Endothelial cell of umbilical vein (primary cell): ENCODE results near the gene NID2. TPM values are rescaled to one million over a fixed set of nuclear protein-coding genes. Genes with fewer than 3 reads are reported as not detected.

Source experiments
- BruUV-seq: library from RNA; stranded (reverse); fragments of 400-500 nt; replicated peaks from 2 replicates; lab custom pipeline; 2021; lab: Mats Ljungman, UMichigan
- CTCF ChIA-PET: fragments of 300-600, 350-600 bp; sonication (Branson Sonifier 250); formaldehyde crosslinking; loops from one replicate; lab custom pipeline; 2021; ENCODE audit warnings: antibody characterized with exemption, inconsistent platforms; lab: Charles Lee
- POLR2A ChIA-PET: fragments of 300-600, 350-600 bp; sonication (Branson Sonifier 250); formaldehyde crosslinking; loops from one replicate; lab custom pipeline; 2021; ENCODE audit warnings: antibody characterized with exemption, inconsistent platforms; lab: Charles Lee
- DNase-seq: peaks from one replicate; pipeline ENCODE4 v3.0.0-alpha.2; 2011; ENCODE audit warnings: low read depth, low spot score
- FAIRE-seq: peaks from 2 replicates; lab custom pipeline; 2011; peaks lifted over from hg19 to GRCh38; lab: Jason Lieb, UNC
- H2AFZ ChIP-seq: 2 replicates; pipeline ENCODE4 v1.6.0; 2012; ENCODE audit warnings: low read depth, low read length, control low read depth, inconsistent platforms
- H3K27ac ChIP-seq: 2 replicates; pipeline ENCODE4 v1.5.1; 2011; ENCODE audit warnings: low read depth, mild to moderate bottlenecking, control low read depth, low read length, moderate library complexity; ENCODE audit not compliant: insufficient read depth
- H3K27me3 ChIP-seq, 2 experiments: 2 replicates each; pipeline versions ENCODE4 v1.6.0 to v1.6.1; 2011; ENCODE audit warnings: low read length in 2 of 2, mixed read lengths in 1 of 2; ENCODE audit not compliant: control insufficient read depth in 2 of 2, insufficient read depth in 2 of 2
- H3K36me3 ChIP-seq, 2 experiments: 2 replicates in 1 of 2; 3 replicates in 1 of 2; pipeline ENCODE4 v1.5.1; 2011; ENCODE audit warnings: low read length in 2 of 2, mild to moderate bottlenecking in 1 of 2, moderate library complexity in 1 of 2; ENCODE audit not compliant: control insufficient read depth in 2 of 2, insufficient read depth in 2 of 2; ENCODE audit errors: extremely low read depth in 1 of 2
- H3K4me1 ChIP-seq: 3 replicates; pipeline ENCODE4 v1.5.1; 2011; ENCODE audit warnings: mild to moderate bottlenecking, low read length; ENCODE audit not compliant: control insufficient read depth, insufficient read depth; ENCODE audit errors: extremely low read depth
- H3K4me2 ChIP-seq: 2 replicates; pipeline ENCODE4 v1.6.1; 2011; ENCODE audit warnings: low read length, control low read depth, mixed read lengths; ENCODE audit not compliant: insufficient read depth
- H3K4me3 ChIP-seq, 3 experiments: fragments of 200-600 bp in 1 of 3; sonication (generic), shearing (Covaris generic) in 1 of 3; replicated peaks in 1 of 3; 2 replicates each; pipeline ENCODE4 v1.5.1; 2011 to 2016; ENCODE audit warnings: control low read depth in 3 of 3, low read length in 3 of 3, mild to moderate bottlenecking in 2 of 3, inconsistent platforms in 1 of 3, low read depth in 1 of 3, moderate library complexity in 1 of 3; ENCODE audit not compliant: insufficient read depth in 1 of 3
- H3K79me2 ChIP-seq: 2 replicates; pipeline ENCODE4 v1.6.0; 2012; ENCODE audit warnings: low read length, inconsistent platforms; ENCODE audit not compliant: control insufficient read depth, insufficient read depth
- H3K9ac ChIP-seq: replicated peaks from 2 replicates; pipeline ENCODE3; 2011; ENCODE audit warnings: low read length, control low read depth; ENCODE audit not compliant: insufficient read depth; ENCODE audit errors: extremely low read depth
- H3K9me1 ChIP-seq: replicated peaks from 3 replicates; pipeline ENCODE4 v1.6.0; 2011; ENCODE audit warnings: mild to moderate bottlenecking, low read length; ENCODE audit not compliant: control insufficient read depth, insufficient read depth; ENCODE audit errors: extremely low read depth
- H3K9me3 ChIP-seq: replicated peaks from 2 replicates; pipeline ENCODE4 v1.5.1; 2012; ENCODE audit warnings: low read length, inconsistent platforms; ENCODE audit not compliant: control insufficient read depth, insufficient read depth
- H4K20me1 ChIP-seq: replicated peaks from 2 replicates; pipeline ENCODE3; 2011; ENCODE audit warnings: mild to moderate bottlenecking, low read length; ENCODE audit not compliant: control insufficient read depth, insufficient read depth; ENCODE audit errors: extremely low read depth
- EZH2 ChIP-seq: IDR thresholded peaks from 2 replicates; pipeline ENCODE4 v1.6.1; 2012; ENCODE audit warnings: borderline replicate concordance, low read depth, mild to moderate bottlenecking, moderate library complexity, low read length, inconsistent platforms; ENCODE audit not compliant: severe bottlenecking
- FOS ChIP-seq: IDR thresholded peaks from 2 replicates; pipeline ENCODE4 v1.6.1; 2011; ENCODE audit warnings: mild to moderate bottlenecking, low read length, moderate library complexity, borderline replicate concordance; ENCODE audit not compliant: insufficient read depth
- GATA2 ChIP-seq: IDR thresholded peaks from 2 replicates; pipeline ENCODE4 v1.7.0; 2011; ENCODE audit warnings: low read depth, mild to moderate bottlenecking, moderate library complexity, mixed read lengths, low read length; ENCODE audit not compliant: insufficient read length, insufficient read depth
- JUN ChIP-seq: IDR thresholded peaks from 2 replicates; pipeline ENCODE4 v1.6.1; 2011; ENCODE audit warnings: borderline replicate concordance, low read depth; ENCODE audit not compliant: insufficient read length, insufficient read depth
- MYC ChIP-seq: IDR thresholded peaks from one replicate; pipeline ENCODE4 v1.6.1; 2011; ENCODE audit warnings: mild to moderate bottlenecking, low read depth, low read length
- POLR2A ChIP-seq: IDR thresholded peaks from 2 replicates; pipeline ENCODE4 v1.6.1; 2012; ENCODE audit warnings: low read depth, mild to moderate bottlenecking, control low read depth, low read length
- POLR2AphosphoS5 ChIP-seq: IDR thresholded peaks from 2 replicates; pipeline ENCODE4 v1.6.1; 2012; ENCODE audit warnings: low read depth, mild to moderate bottlenecking, control low read depth, low read length, moderate library complexity; ENCODE audit not compliant: insufficient read depth
- dilution Hi-C: fragments of 300-500 bp; cut with MboI; formaldehyde crosslinking; loops from one replicate; pipeline ENCODE4 v1.15.0; 2019; ENCODE audit warnings: low sequenced_read_pairs; ENCODE audit not compliant: extremely low pct_ligation_motif_present
- intact Hi-C: fragments of 100-400 bp; cut with micrococcal nuclease; formaldehyde crosslinking; loops from one replicate; pipeline ENCODE4 v1.10.0; 2022
- polyA plus RNA-seq, 4 experiments: library from polyadenylated mRNA; depleted of rRNA in 3 of 4; stranded (reverse) in 3 of 4; unstranded in 1 of 4; fragments of >200 nt; gene quantifications; 2 replicates each; pipeline versions ENCODE4 v1.2.1 to v1.2.3, GENCODE V29; 2011 to 2012; ENCODE audit warnings: missing spikeins in 1 of 4
- total RNA-seq: library from RNA; stranded (reverse); gene quantifications from 2 replicates; pipeline ENCODE4 v1.2.3, GENCODE V29; 2021
- TF ChIP-seq, protein P1 (sequence below): IDR thresholded peaks from 2 replicates; pipeline ENCODE4 v1.6.1; 2011; ENCODE audit not compliant: insufficient read depth, insufficient read length
- TF ChIP-seq, protein P2 (sequence below), 2 donors: IDR thresholded peaks; 1 replicate in 1 of 2; 2 replicates in 1 of 2; pipeline ENCODE4 v1.5.1; 2011; ENCODE audit warnings: low read length in 2 of 2, mild to moderate bottlenecking in 2 of 2, moderate library complexity in 2 of 2, control low read depth in 1 of 2, inconsistent platforms in 1 of 2, low read depth in 1 of 2; ENCODE audit not compliant: insufficient read depth in 1 of 2; ENCODE audit errors: extremely low read depth in 1 of 2

Gene NID2
- total and polyA plus RNA-seq, 2 donors (not counting 3 experiments of a cell fraction or from before 2014, with no cell fraction given), result 22.5 to 56.7 TPM

DNA sequence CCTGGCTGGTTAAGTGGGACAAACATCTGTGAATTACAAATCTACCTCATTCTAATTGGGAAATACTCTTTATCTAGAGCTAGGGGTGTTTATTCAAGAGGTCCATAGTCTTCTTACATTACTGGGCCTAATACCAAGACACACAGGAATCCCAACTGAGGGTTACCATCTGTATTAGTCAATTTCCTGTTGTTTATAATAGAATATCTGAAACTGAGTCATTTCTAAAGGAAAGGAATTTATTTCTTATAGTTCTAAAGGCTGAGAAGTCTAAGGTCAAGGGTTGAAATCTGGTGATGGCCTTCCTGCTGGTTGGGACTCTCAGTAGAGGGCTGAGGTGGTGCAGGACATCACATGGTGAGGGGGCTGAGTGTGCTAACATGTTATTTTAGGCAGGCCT, 43.5 kb downstream of the NID2 start:
- Histone ChIP-seq H3K4me2 (peak overlapping the region; percentile 81), H3K27ac (peak overlapping the region; percentile 91)

DNA sequence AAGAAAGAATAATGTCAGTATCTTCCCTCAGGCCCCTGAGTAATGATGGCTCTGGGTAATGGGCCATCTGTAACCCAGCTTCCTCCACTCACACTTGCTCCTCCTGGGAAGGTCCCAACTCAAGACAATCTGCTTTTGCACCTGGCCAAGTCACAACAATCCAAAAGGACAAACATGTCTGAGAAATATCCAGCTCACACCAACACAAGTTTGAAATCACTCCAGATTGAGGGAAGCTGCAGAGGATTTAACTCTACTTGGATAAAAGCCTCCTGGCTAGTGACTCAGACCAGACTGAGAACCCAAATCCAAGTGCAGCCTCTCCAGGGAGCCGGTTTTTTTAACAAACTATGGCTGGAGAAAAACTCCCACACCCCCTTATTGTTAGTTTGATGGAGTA, 45.3 kb downstream of the NID2 start:
- DNase-seq (peak; percentile 31), FAIRE-seq (no peak)
- TF ChIP-seq GATA2, result no peak
- TF ChIP-seq, protein P1, sequence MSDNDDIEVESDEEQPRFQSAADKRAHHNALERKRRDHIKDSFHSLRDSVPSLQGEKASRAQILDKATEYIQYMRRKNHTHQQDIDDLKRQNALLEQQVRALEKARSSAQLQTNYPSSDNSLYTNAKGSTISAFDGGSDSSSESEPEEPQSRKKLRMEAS, result no peak
- no peak for TF ChIP-seq POLR2AphosphoS5
- no peak for TF ChIP-seq POLR2A
- no peak for TF ChIP-seq EZH2
- no peak for TF ChIP-seq JUN
- no peak for TF ChIP-seq FOS
- TF ChIP-seq, protein P2, sequence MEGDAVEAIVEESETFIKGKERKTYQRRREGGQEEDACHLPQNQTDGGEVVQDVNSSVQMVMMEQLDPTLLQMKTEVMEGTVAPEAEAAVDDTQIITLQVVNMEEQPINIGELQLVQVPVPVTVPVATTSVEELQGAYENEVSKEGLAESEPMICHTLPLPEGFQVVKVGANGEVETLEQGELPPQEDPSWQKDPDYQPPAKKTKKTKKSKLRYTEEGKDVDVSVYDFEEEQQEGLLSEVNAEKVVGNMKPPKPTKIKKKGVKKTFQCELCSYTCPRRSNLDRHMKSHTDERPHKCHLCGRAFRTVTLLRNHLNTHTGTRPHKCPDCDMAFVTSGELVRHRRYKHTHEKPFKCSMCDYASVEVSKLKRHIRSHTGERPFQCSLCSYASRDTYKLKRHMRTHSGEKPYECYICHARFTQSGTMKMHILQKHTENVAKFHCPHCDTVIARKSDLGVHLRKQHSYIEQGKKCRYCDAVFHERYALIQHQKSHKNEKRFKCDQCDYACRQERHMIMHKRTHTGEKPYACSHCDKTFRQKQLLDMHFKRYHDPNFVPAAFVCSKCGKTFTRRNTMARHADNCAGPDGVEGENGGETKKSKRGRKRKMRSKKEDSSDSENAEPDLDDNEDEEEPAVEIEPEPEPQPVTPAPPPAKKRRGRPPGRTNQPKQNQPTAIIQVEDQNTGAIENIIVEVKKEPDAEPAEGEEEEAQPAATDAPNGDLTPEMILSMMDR (IDR thresholded peaks at IDR 0.05; ENCODE audit: extremely low read depth in 1 of 2, insufficient read depth in 1 of 2, low read depth in 1 of 2, low read length in 2 of 2), result no peak
- no peak for TF ChIP-seq MYC
- H3K9me1 ChIP-seq, result no peaks in the 10 kb centered on the region
- H3K27ac ChIP-seq, result peak overlapping the region; percentile 2
- H4K20me1 ChIP-seq, result no peaks in the 10 kb centered on the region
- CTCF ChIA-PET, result no interaction called here
- no peak overlapping the region for H3K4me2 ChIP-seq
- H2AFZ ChIP-seq, result no peak overlapping the region
- dilution Hi-C loops, result no loop called here
- H3K79me2 ChIP-seq, result no peaks in the 10 kb centered on the region
- POLR2A ChIA-PET, result no interaction called here
- peaks cover 75% of the 10 kb centered on the region for H3K4me1 ChIP-seq
- no TSS peak for BruUV-seq
- H3K9ac ChIP-seq, result no peak overlapping the region
- H3K27me3 ChIP-seq, result no peaks in the 10 kb centered on the region
- intact Hi-C loops, result no loop called here
- H3K4me3 ChIP-seq, result no peak overlapping the region
- H3K9me3 ChIP-seq, result no peaks in the 10 kb centered on the region
- no peaks in the 10 kb centered on the region for H3K36me3 ChIP-seq

More for the DNA sequence above, 43.5 kb downstream of the NID2 start:
- Histone ChIP-seq H3K9me3 (no peaks in the 10 kb centered on the region), H3K79me2 (no peaks in the 10 kb centered on the region), H3K9ac (peak overlapping the region; percentile 45), H3K4me3 (no peak overlapping the region), H3K27me3 (no peaks in the 10 kb centered on the region), H2AFZ (no peak overlapping the region), H4K20me1 (no peaks in the 10 kb centered on the region), H3K4me1 (peaks cover 79% of the 10 kb centered on the region), H3K36me3 (no peaks in the 10 kb centered on the region), H3K9me1 (no peaks in the 10 kb centered on the region)
- intact Hi-C loops, result loop anchor here (2.0 kb wide), 1 partner anchor 23 kb away; no protein-coding TSS in a partner anchor
- no TSS peak for BruUV-seq
- FAIRE-seq, result peak; percentile 96
- DNase-seq, result peak; percentile 96
- dilution Hi-C loops, result no loop called here
- ChIA-PET CTCF (interaction anchor here (0.7 to 1.8 kb wide), 4 partner anchors 10 to 46 kb away, joined by 4 to 13 read pairs (median 5); no protein-coding TSS in a partner anchor), POLR2A (no interaction called here)
- TF ChIP-seq POLR2AphosphoS5 (peak; percentile 60), EZH2 (no peak), FOS (peak; percentile 94), JUN (peak; percentile 94), POLR2A (no peak), GATA2 (peak; percentile 84)
